ENCODE results near the gene CHD9NB. TPM values are rescaled to one million over a fixed set of nuclear protein-coding genes. Genes with fewer than 3 reads are reported as not detected.
A peak's percentile ranks its signal among the peaks of the same experiment; 100 is the strongest.
"Not testable (repeated sequence)": the region's sequence is repeated elsewhere in the genome, so short reads cannot be mapped to it uniquely, and the experiment has no call there.

CHD9NB gene
- total RNA-seq, 4 donors from 2014 or later, result 0.13 to 0.72 TPM; not detected in 2

- H3K4me3 ChIP-seq, result peak overlapping the region in 2 of 4 donors; percentile 0 to 13
- no peak for TF ChIP-seq POLR2A (IDR thresholded peaks at IDR 0.05)
- TF ChIP-seq, protein P1, sequence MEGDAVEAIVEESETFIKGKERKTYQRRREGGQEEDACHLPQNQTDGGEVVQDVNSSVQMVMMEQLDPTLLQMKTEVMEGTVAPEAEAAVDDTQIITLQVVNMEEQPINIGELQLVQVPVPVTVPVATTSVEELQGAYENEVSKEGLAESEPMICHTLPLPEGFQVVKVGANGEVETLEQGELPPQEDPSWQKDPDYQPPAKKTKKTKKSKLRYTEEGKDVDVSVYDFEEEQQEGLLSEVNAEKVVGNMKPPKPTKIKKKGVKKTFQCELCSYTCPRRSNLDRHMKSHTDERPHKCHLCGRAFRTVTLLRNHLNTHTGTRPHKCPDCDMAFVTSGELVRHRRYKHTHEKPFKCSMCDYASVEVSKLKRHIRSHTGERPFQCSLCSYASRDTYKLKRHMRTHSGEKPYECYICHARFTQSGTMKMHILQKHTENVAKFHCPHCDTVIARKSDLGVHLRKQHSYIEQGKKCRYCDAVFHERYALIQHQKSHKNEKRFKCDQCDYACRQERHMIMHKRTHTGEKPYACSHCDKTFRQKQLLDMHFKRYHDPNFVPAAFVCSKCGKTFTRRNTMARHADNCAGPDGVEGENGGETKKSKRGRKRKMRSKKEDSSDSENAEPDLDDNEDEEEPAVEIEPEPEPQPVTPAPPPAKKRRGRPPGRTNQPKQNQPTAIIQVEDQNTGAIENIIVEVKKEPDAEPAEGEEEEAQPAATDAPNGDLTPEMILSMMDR (IDR thresholded peaks at IDR 0.05 in 4 of 5, conservative IDR thresholded peaks at IDR 0.05 in 1 of 5), result no peak
- H3K27me3 ChIP-seq, result peaks cover 0 to 9% (median 0%) of the 10 kb centered on the region in 3 donors
- no peaks in the 10 kb centered on the region for H3K4me1 ChIP-seq
- H3K36me3 ChIP-seq, result no peaks in the 10 kb centered on the region
- DNase-seq, result no peak
- no peaks in the 10 kb centered on the region for H3K9me3 ChIP-seq
- intact Hi-C loops (cut with DNase I; ENCODE audit: low total_unique reads), result no loop called here
- in situ Hi-C loops (cut with MboI; ENCODE audit: low sequenced_read_pairs in 4 of 4), result no loop called here
- no peak for ATAC-seq
- peak overlapping the region; percentile 49 to 62 (median 54) for H3K27ac ChIP-seq
These were observed 10.4 kb downstream of the CHD9NB start for GRCh38 chr16:53042235-53042701.

DNA sequence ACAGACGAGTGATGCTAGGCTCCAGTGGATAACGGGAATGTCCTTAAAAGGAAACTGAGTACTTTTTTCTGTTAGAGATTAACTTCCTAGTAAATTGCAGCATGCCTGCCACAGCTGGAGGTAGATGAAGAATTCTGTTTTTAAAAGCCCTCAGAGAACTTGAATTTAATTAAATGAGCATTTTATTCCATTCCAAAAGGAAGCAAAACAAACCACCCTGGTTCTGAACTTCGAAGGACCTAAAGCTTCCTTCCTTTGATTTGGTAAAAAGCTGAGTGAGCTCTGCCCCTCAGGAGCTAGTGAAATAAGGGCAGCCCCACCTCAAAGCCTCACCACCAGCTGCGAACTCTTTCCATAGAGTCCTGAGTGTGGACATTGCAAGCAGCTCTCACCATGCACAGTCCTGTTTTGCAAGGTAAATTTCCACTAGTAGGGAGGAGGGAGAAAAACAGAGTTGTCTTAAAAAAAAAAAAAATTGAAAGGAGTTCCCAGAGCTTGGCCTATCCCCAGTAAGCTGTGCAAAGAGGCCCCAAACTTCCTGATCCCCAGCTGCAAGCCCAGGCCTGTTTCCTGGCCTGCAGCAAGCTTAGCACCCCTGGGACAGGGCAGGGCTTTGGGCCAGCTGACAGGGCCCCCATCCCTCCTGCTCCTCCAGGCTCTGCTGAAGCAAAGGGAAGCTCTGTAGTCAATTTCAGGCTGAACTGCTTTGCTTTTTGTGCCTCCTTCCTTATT is 11.2 kb downstream of the CHD9NB start:
- Histone ChIP-seq H3K9me3 (no peaks in the 10 kb centered on the region), H3K4me3 (peak overlapping the region in 2 of 4 donors; percentile 0 to 13), H3K4me1 (no peaks in the 10 kb centered on the region), H3K27me3 (peaks cover 0 to 9% (median 0%) of the 10 kb centered on the region in 3 donors), H3K27ac (peak overlapping the region; percentile 34 to 62 (median 59)), H3K36me3 (no peaks in the 10 kb centered on the region)
- DNase-seq (peak; percentile 42 to 66), ATAC-seq (peak; percentile 55 to 82)
- TF ChIP-seq POLR2A (IDR thresholded peaks at IDR 0.05), result no peak
- TF ChIP-seq, protein P1 (IDR thresholded peaks at IDR 0.05 in 4 of 5, conservative IDR thresholded peaks at IDR 0.05 in 1 of 5), result no peak
- in situ Hi-C loops (cut with MboI; ENCODE audit: low sequenced_read_pairs in 4 of 4), result no loop called here
- intact Hi-C loops (cut with DNase I; ENCODE audit: low total_unique reads), result no loop called here

GRCh38 chr16:53040788-53041187 is 11.9 kb downstream of the CHD9NB start:
- H3K4me3 ChIP-seq, result no peak overlapping the region
- H3K27ac ChIP-seq, result peak overlapping the region; percentile 34 to 62 (median 36)
- H3K4me1 ChIP-seq, result no peaks in the 10 kb centered on the region
- H3K36me3 ChIP-seq, result no peaks in the 10 kb centered on the region
- intact Hi-C loops (cut with DNase I; ENCODE audit: low total_unique reads) (no loop called here), in situ Hi-C loops (cut with MboI; ENCODE audit: low sequenced_read_pairs in 4 of 4) (no loop called here)
- no peaks in the 10 kb centered on the region for H3K9me3 ChIP-seq
- ATAC-seq (no peak), DNase-seq (no peak)
- peaks cover 0 to 9% (median 0%) of the 10 kb centered on the region in 3 donors for H3K27me3 ChIP-seq
- TF ChIP-seq POLR2A (IDR thresholded peaks at IDR 0.05), result no peak
- TF ChIP-seq, protein P1 (IDR thresholded peaks at IDR 0.05 in 4 of 5, conservative IDR thresholded peaks at IDR 0.05 in 1 of 5), result no peak

- in situ Hi-C loops (cut with MboI; ENCODE audit: low sequenced_read_pairs in 4 of 4); H3K27ac ChIP-seq; H3K9me3 ChIP-seq; H3K27me3 ChIP-seq; H3K36me3 ChIP-seq; ATAC-seq; H3K4me3 ChIP-seq; intact Hi-C loops (cut with DNase I; ENCODE audit: low total_unique reads); DNase-seq; H3K4me1 ChIP-seq: not testable (repeated sequence)
These were observed 16.0 kb downstream of the CHD9NB start for GRCh38 chr16:53036711-53037110.

DNA sequence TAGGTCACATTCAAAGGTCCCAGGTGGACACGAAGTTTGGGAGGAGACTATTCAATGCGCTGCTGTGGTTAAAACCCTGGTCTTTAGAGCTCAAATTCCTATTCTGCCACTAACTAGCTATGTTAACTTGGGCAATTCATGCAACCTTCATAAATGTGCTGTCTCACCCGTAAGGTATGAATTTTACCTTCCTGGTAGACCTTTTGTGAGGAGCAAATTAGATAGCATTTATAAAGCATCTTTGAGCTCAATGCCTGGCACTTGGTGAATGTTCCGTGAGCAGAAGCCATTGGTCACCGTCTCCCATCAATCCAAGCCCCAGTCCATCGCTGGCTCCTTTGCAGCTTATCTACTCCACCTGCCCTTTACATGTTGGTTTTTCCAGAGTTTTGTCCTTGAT is 16.6 kb downstream of the CHD9NB start:
- Histone ChIP-seq H3K27ac (no peak overlapping the region), H3K36me3 (no peaks in the 10 kb centered on the region), H3K27me3 (no peaks in the 10 kb centered on the region), H3K9me3 (no peaks in the 10 kb centered on the region), H3K4me3 (no peak overlapping the region), H3K4me1 (no peaks in the 10 kb centered on the region)
- in situ Hi-C loops (cut with MboI; ENCODE audit: low sequenced_read_pairs in 4 of 4) (no loop called here), intact Hi-C loops (cut with DNase I; ENCODE audit: low total_unique reads) (no loop called here)
- TF ChIP-seq, protein P1 (IDR thresholded peaks at IDR 0.05 in 4 of 5, conservative IDR thresholded peaks at IDR 0.05 in 1 of 5), result no peak
- no peak for TF ChIP-seq POLR2A (IDR thresholded peaks at IDR 0.05)
- ATAC-seq (no peak), DNase-seq (no peak)
